ENCODE measurements around the gene FILIP1L. TPM values are rescaled to one million over a fixed set of nuclear protein-coding genes. Genes with fewer than 3 reads are reported as not detected.

FILIP1L gene
- total and polyA plus RNA-seq, 2 of the 13 experiments (the other 11 are each of a cell fraction or from before 2014, with no cell fraction given): 8.1 to 187 TPM

DNA sequence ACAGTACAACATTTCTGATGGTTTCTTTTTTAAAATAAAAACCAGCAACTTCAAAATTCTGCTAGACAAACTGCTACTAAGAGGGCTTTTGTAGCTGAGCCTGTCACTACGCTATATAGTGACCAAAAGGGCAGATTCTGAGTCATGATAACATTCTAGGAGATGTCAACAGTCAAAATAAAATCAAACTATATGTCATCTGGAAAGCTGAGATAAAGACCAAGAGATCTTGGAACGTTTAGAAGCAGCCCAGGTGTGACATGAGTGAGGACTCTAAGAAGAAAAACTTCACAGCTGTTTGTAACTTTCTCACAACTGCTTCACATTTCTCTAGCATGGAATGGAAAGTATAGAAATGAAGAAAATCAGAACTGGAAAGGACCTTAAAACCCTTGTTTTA is 84.6 kb downstream of the FILIP1L start:
- ATAC-seq: no peak
- no peak overlapping the region for H2AFZ ChIP-seq (ENCODE audit: low read length)
- intact Hi-C loops (cut with micrococcal nuclease; ENCODE audit: unreplicated experiment): no loop called here
- no peak overlapping the region for H3K27ac ChIP-seq (ENCODE audit: extremely low read length, insufficient read depth, low read length)
- BruUV-seq (replicated peaks): no TSS peak
- no peaks in the 10 kb centered on the region; a peak in 1 of 5 replicates for H3K36me3 ChIP-seq (replicated peaks in 1 of 2; ENCODE audit: control insufficient read depth in 1 of 2, insufficient read depth in 2 of 2, low read length in 2 of 2)
- TF ChIP-seq KDM5B (CRISPR knock-in tag; IDR thresholded peaks at IDR 0.05; ENCODE audit: borderline replicate concordance) (no peak), MAFG (CRISPR knock-in tag; IDR thresholded peaks at IDR 0.05) (no peak), ZNF605 (CRISPR knock-in tag; IDR thresholded peaks at IDR 0.05) (no peak), ZNF747 (CRISPR knock-in tag; IDR thresholded peaks at IDR 0.05; ENCODE audit: borderline replicate concordance) (no peak), ZNF30 (CRISPR knock-in tag; IDR thresholded peaks at IDR 0.05) (no peak), ESRRA (CRISPR knock-in tag; IDR thresholded peaks at IDR 0.05; ENCODE audit: low read depth) (no peak), GABPA (IDR thresholded peaks at IDR 0.05; ENCODE audit: low read depth, low read length) (no peak), GABPA (CRISPR knock-in tag; IDR thresholded peaks at IDR 0.05; ENCODE audit: low read depth) (no peak), ZNF180 (CRISPR knock-in tag; IDR thresholded peaks at IDR 0.05; ENCODE audit: borderline replicate concordance, low read depth) (no peak)
- TF ChIP-seq, protein P1, sequence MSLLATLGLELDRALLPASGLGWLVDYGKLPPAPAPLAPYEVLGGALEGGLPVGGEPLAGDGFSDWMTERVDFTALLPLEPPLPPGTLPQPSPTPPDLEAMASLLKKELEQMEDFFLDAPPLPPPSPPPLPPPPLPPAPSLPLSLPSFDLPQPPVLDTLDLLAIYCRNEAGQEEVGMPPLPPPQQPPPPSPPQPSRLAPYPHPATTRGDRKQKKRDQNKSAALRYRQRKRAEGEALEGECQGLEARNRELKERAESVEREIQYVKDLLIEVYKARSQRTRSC (CRISPR knock-in tag; IDR thresholded peaks at IDR 0.05; ENCODE audit: low read depth): no peak
- H3K79me2 ChIP-seq (ENCODE audit: insufficient read depth, low read length): no peaks in the 10 kb centered on the region
- in situ Hi-C loops (cut with HindIII; ENCODE audit: extremely low pct_ligation_motif_present, low pct_unique_long_range_greater_than_20kb): no loop called here
- no peak overlapping the region for H3K4me2 ChIP-seq (ENCODE audit: low read depth, low read length)
- no peaks in the 10 kb centered on the region for H4K20me1 ChIP-seq (ENCODE audit: insufficient read depth, low read length)
- DNase-seq (ENCODE audit: low spot score): no peak
- H3K4me3 ChIP-seq (replicated peaks in 1 of 3; ENCODE audit: insufficient read depth in 1 of 3, low read depth in 2 of 3, low read length in 3 of 3): no peak overlapping the region
- peaks cover 24% of the 10 kb centered on the region for H3K4me1 ChIP-seq (ENCODE audit: insufficient read depth, low read length)
- CTCF ChIA-PET (ENCODE audit: low intra/inter-chr PET ratio, low total read pairs): no interaction called here
- H3K27me3 ChIP-seq (ENCODE audit: control insufficient read depth in 1 of 2, insufficient read depth in 2 of 2, low read length in 2 of 2): no peaks in the 10 kb centered on the region
- H3K9me3 ChIP-seq (ENCODE audit: low read length): no peaks in the 10 kb centered on the region
- H3K9ac ChIP-seq (ENCODE audit: insufficient read depth, low read depth, low read length): no peak overlapping the region
- FAIRE-seq: no peak
- POLR2A ChIA-PET: no interaction called here
- 78% methylated on average over 2 of the region's 2 CpGs for WGBS (ENCODE audit: low lambda C conversion rate)

DNA sequence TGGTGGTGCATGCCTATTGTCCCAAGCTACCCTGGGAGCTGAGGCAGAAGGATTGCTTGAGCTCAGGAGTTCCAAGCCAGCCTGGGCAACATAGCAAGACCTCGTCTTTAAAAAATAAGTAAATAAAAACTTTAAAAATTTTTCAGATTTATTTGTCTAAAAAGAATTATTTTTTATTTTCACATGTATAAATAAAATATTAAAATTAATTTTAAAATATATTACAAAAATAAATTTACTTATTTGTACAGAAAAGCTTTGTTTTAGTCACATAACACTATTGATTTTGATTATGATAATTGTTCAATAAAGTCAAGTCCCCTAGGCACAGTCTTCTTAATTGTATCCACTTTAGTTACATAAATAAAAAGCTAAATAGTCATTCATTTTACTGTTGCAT is 85.2 kb downstream of the FILIP1L start:
- POLR2A ChIA-PET: no interaction called here
- intact Hi-C loops (cut with micrococcal nuclease; ENCODE audit: unreplicated experiment) (no loop called here), in situ Hi-C loops (cut with HindIII; ENCODE audit: extremely low pct_ligation_motif_present, low pct_unique_long_range_greater_than_20kb) (no loop called here)
- Histone ChIP-seq H3K27me3 (ENCODE audit: control insufficient read depth in 1 of 2, insufficient read depth in 2 of 2, low read length in 2 of 2) (no peaks in the 10 kb centered on the region), H3K4me1 (ENCODE audit: insufficient read depth, low read length) (peaks cover 24% of the 10 kb centered on the region), H3K36me3 (replicated peaks in 1 of 2; ENCODE audit: control insufficient read depth in 1 of 2, insufficient read depth in 2 of 2, low read length in 2 of 2) (no peaks in the 10 kb centered on the region; a peak in 1 of 5 replicates), H3K4me3 (replicated peaks in 1 of 3; ENCODE audit: insufficient read depth in 1 of 3, low read depth in 2 of 3, low read length in 3 of 3) (no peak overlapping the region), H3K9ac (ENCODE audit: insufficient read depth, low read depth, low read length) (no peak overlapping the region), H4K20me1 (ENCODE audit: insufficient read depth, low read length) (no peaks in the 10 kb centered on the region), H3K4me2 (ENCODE audit: low read depth, low read length) (no peak overlapping the region), H3K79me2 (ENCODE audit: insufficient read depth, low read length) (no peaks in the 10 kb centered on the region), H2AFZ (ENCODE audit: low read length) (no peak overlapping the region), H3K9me3 (ENCODE audit: low read length) (no peaks in the 10 kb centered on the region), H3K27ac (ENCODE audit: extremely low read length, insufficient read depth, low read length) (no peak overlapping the region)
- WGBS (ENCODE audit: low lambda C conversion rate): 96% methylated on average over 1 of the region's 1 CpG
- DNase-seq (ENCODE audit: low spot score) (no peak), FAIRE-seq (no peak), ATAC-seq (no peak)
- CTCF ChIA-PET (ENCODE audit: low intra/inter-chr PET ratio, low total read pairs): no interaction called here
- BruUV-seq (replicated peaks): no TSS peak
- TF ChIP-seq PPARG (CRISPR knock-in tag; conservative IDR thresholded peaks at IDR 0.05): no peak
- TF ChIP-seq FOSL2 (CRISPR knock-in tag; IDR thresholded peaks at IDR 0.05): no peak

All from HepG2 (cell line).